IMR-90 (cell line): ENCODE measurements around the gene ZNF469. TPM values are rescaled to one million over a fixed set of nuclear protein-coding genes. Genes with fewer than 3 reads are reported as not detected.

Experiments
- ATAC-seq: fragments of 200-7000 bp; cut with Tn5 transposase; 2 replicates; pipeline ENCODE4 v1.9.1; 2020; ENCODE audit warnings: low read depth, mild to moderate bottlenecking, moderate library complexity
- BruUV-seq: library from RNA; stranded (reverse); fragments of 400-500 nt; replicated peaks from 2 replicates; lab custom pipeline; 2021; lab: Mats Ljungman, UMichigan
- CTCF ChIA-PET: fragments of 300-600 bp; formaldehyde crosslinking; extraction: SDS; loops from one replicate; lab custom pipeline; 2021; ENCODE audit warnings: antibody characterized with exemption; lab: Yijun Ruan, JAX
- POLR2A ChIA-PET: fragments of 300-600 bp; sonication (Branson Sonifier 250); formaldehyde crosslinking; loops from one replicate; lab custom pipeline; 2022; ENCODE audit warnings: antibody characterized with exemption; ENCODE audit not compliant: unreplicated experiment; lab: Charles Lee
- DNase-seq: peaks from one replicate; pipeline ENCODE4 v3.0.0; 2013
- H2AFZ ChIP-seq: replicated peaks from 2 replicates; pipeline ENCODE3; 2013; ENCODE audit warnings: low read length, mild to moderate bottlenecking; ENCODE audit not compliant: poor library complexity
- H2AK5ac ChIP-seq: 2 replicates; pipeline ENCODE4 v1.6.1; 2013; ENCODE audit warnings: low read depth, low read length, inconsistent platforms
- H2AK9ac ChIP-seq: replicated peaks from 2 replicates; pipeline ENCODE3; 2013; ENCODE audit warnings: mild to moderate bottlenecking, low read depth, low read length, moderate library complexity; ENCODE audit not compliant: poor library complexity
- H2BK120ac ChIP-seq: 2 replicates; pipeline ENCODE4 v1.6.1; 2013; ENCODE audit warnings: low read depth, low read length, inconsistent platforms
- H2BK15ac ChIP-seq: 3 replicates; pipeline ENCODE4 v1.6.1; 2013; ENCODE audit warnings: low read depth, low read length, inconsistent platforms
- H2BK20ac ChIP-seq: 2 replicates; pipeline ENCODE4 v1.6.1; 2013; ENCODE audit warnings: low read depth, mild to moderate bottlenecking, inconsistent platforms, low read length, moderate library complexity
- H2BK5ac ChIP-seq: 2 replicates; pipeline ENCODE4 v1.6.1; 2013; ENCODE audit warnings: mild to moderate bottlenecking, low read depth, low read length, inconsistent platforms; ENCODE audit not compliant: poor library complexity, severe bottlenecking
- H3K14ac ChIP-seq: replicated peaks from 2 replicates; pipeline ENCODE4 v1.6.1; 2013; ENCODE audit warnings: low read depth, low read length, inconsistent platforms
- H3K18ac ChIP-seq: 2 replicates; pipeline ENCODE4 v1.6.1; 2013; ENCODE audit warnings: low read depth, low read length, control low read depth
- H3K23ac ChIP-seq: 2 replicates; pipeline ENCODE4 v1.6.1; 2013; ENCODE audit warnings: low read depth, low read length, inconsistent platforms
- H3K27ac ChIP-seq: 2 replicates; pipeline ENCODE4 v1.5.1; 2013; ENCODE audit warnings: mild to moderate bottlenecking, control low read depth, low read length; ENCODE audit not compliant: insufficient read depth
- H3K27me3 ChIP-seq: 2 replicates; pipeline ENCODE4 v1.6.1; 2013; ENCODE audit warnings: low read length; ENCODE audit not compliant: control insufficient read depth, insufficient read depth
- H3K36me3 ChIP-seq: 2 replicates; pipeline ENCODE4 v1.6.1; 2013; ENCODE audit warnings: low read length, mixed read lengths; ENCODE audit not compliant: control insufficient read depth, insufficient read depth
- H3K4ac ChIP-seq: 2 replicates; pipeline ENCODE4 v1.6.1; 2013; ENCODE audit warnings: low read depth, low read length, inconsistent platforms
- H3K4me1 ChIP-seq: 2 replicates; pipeline ENCODE4 v1.6.1; 2013; ENCODE audit warnings: low read length, mixed read lengths; ENCODE audit not compliant: control insufficient read depth, insufficient read depth
- H3K4me2 ChIP-seq: 2 replicates; pipeline ENCODE4 v1.6.1; 2013; ENCODE audit warnings: low read depth, mild to moderate bottlenecking, control low read depth, low read length, moderate library complexity
- H3K4me3 ChIP-seq: 2 replicates; pipeline ENCODE4 v1.5.1; 2013; ENCODE audit warnings: low read depth, mild to moderate bottlenecking, control low read depth, low read length, moderate library complexity; ENCODE audit not compliant: insufficient read depth
- H3K56ac ChIP-seq: 2 replicates; pipeline ENCODE4 v1.6.1; 2013; ENCODE audit warnings: low read length, inconsistent platforms; ENCODE audit not compliant: insufficient read depth; ENCODE audit errors: extremely low read depth
- H3K79me1 ChIP-seq, 2 experiments: 2 replicates each; pipeline ENCODE4 v1.6.1; 2013; ENCODE audit warnings: low read length in 2 of 2, inconsistent platforms in 1 of 2, low read depth in 1 of 2
- H3K9ac ChIP-seq: 2 replicates; pipeline ENCODE4 v1.6.1; 2013; ENCODE audit warnings: low read depth, low read length, control low read depth
- H3K9me1 ChIP-seq: 2 replicates; pipeline ENCODE4 v1.6.1; 2013; ENCODE audit warnings: low read length, inconsistent platforms; ENCODE audit not compliant: insufficient read depth
- H3K9me3 ChIP-seq: 2 replicates; pipeline ENCODE4 v1.6.1; 2013; ENCODE audit warnings: low read length; ENCODE audit not compliant: control insufficient read depth, insufficient read depth
- H4K20me1 ChIP-seq: 2 replicates; pipeline ENCODE4 v1.6.1; 2013; ENCODE audit warnings: low read length, inconsistent platforms; ENCODE audit not compliant: insufficient read depth
- H4K5ac ChIP-seq: 2 replicates; pipeline ENCODE4 v1.6.1; 2013; ENCODE audit warnings: mild to moderate bottlenecking, low read depth, low read length, control low read depth
- H4K8ac ChIP-seq, 2 experiments: 2 replicates each; pipeline ENCODE4 v1.6.1; 2013; ENCODE audit warnings: low read depth in 2 of 2, low read length in 2 of 2, control low read depth in 1 of 2, inconsistent platforms in 1 of 2
- H4K91ac ChIP-seq: 2 replicates; pipeline ENCODE4 v1.6.1; 2013; ENCODE audit warnings: low read depth, low read length, inconsistent platforms; ENCODE audit not compliant: insufficient read depth
- CEBPB ChIP-seq: IDR thresholded peaks from 2 replicates; pipeline ENCODE4 v1.6.1; 2012; ENCODE audit warnings: low read depth, low read length, improper control_type of control experiment
- MAZ ChIP-seq: IDR thresholded peaks from 2 replicates; pipeline ENCODE4 v1.6.1; 2012; ENCODE audit warnings: low read depth, mild to moderate bottlenecking, low read length, improper control_type of control experiment, moderate library complexity, borderline replicate concordance
- MXI1 ChIP-seq: IDR thresholded peaks from 2 replicates; pipeline ENCODE4 v1.6.1; 2012; ENCODE audit warnings: low read depth, mild to moderate bottlenecking, low read length, moderate library complexity, borderline replicate concordance
- RAD21 ChIP-seq: IDR thresholded peaks from 2 replicates; pipeline ENCODE4 v1.6.1; 2012; ENCODE audit warnings: low read length, improper control_type of control experiment
- RCOR1 ChIP-seq: IDR thresholded peaks from 2 replicates; pipeline ENCODE4 v1.6.1; 2012; ENCODE audit warnings: mild to moderate bottlenecking, low read length, improper control_type of control experiment; ENCODE audit not compliant: insufficient replicate concordance
- WGBS, 2 experiments: methylation state at CpG; one replicate each; pipeline versions ENCODE4 v1.1.5 to v1.1.7; 2013; ENCODE audit warnings: missing lambda C conversion rate in 2 of 2; ENCODE audit not compliant: insufficient read length in 1 of 2; ENCODE audit errors: extremely low coverage in 2 of 2; 5-methylcytosine and 5-hydroxymethylcytosine counted together
- dilution Hi-C: fragments of 300-500 bp; cut with HindIII; formaldehyde crosslinking; loops from one replicate; pipeline ENCODE4 v1.14.3; 2018; ENCODE audit warnings: low sequenced_read_pairs; ENCODE audit not compliant: unreplicated experiment
- in situ Hi-C: fragments of 300-500 bp; cut with MboI; formaldehyde crosslinking; loops from 3 replicates; pipeline ENCODE4 v1.14.3; 2019; ENCODE audit warnings: low sequenced_read_pairs, inconsistent platforms, mixed read lengths
- intact Hi-C: fragments of 100-400 bp; cut with micrococcal nuclease; formaldehyde crosslinking; loops from 2 replicates; pipeline ENCODE4 v1.10.0; 2022
- polyA plus RNA-seq, 3 experiments: library from polyadenylated mRNA; depleted of rRNA; stranded (reverse); fragments of >200 nt; gene quantifications; 2 replicates each; pipeline ENCODE4 v1.2.3, GENCODE V29; 2012; ENCODE audit warnings: low replicate concordance in 1 of 3
- total RNA-seq: library from RNA; depleted of rRNA; stranded (reverse); fragments of >200 nt; gene quantifications from 2 replicates; pipeline ENCODE4 v1.2.3, GENCODE V29; 2012
- TF ChIP-seq, protein P1 (sequence below): conservative IDR thresholded peaks from 2 replicates; pipeline ENCODE4 v1.5.1; 2012; ENCODE audit warnings: mild to moderate bottlenecking, low read depth, low read length, improper control_type of control experiment

ZNF469 gene
- total and polyA plus RNA-seq, 2 of the 4 experiments (the other 2 are of a cell fraction), result 1.1 to 13.3 TPM

DNA sequence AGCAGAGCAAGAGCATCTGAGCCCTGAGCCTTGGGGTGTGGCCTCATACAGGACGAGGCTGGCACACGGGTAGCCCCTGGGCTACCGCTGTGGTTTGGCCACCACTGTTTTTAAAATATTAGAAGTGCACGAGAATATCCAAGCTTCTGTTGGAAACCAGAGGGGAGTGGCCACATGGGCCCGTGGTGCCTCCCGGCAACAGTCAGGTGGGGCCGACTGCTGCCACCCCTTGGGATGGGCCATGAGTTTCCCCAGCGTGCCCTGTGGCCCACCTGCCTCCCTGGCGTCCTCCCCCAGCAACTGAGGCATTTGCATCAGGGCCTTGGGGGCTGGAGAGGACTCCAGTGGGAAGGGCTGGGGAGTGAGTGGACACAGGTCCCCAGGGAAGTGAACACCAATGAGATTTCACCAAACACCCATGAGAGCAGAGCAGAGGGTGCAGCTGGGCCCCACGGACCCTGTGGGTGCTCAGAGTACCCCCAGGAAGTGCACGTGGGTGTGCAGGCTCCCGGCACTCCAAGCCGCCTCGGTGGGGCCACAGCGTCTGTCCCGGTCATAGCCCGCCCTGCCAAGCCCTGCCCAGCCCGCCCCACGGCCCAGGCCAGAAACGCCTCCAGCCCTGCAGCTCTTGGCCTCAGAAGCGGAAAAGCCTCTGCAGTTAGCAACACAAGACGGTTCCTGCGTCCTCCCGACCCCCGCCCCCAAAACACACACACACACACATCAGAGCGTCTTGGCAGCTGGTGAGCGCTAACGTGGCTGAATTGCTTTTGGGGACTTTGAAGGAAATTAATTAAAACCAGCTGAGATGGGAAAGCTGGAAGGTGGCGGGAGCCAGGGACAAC, 22.7 kb downstream of the ZNF469 start (continued):
- TF ChIP-seq MXI1, result no peak
- TF ChIP-seq MAZ, result no peak

DNA sequence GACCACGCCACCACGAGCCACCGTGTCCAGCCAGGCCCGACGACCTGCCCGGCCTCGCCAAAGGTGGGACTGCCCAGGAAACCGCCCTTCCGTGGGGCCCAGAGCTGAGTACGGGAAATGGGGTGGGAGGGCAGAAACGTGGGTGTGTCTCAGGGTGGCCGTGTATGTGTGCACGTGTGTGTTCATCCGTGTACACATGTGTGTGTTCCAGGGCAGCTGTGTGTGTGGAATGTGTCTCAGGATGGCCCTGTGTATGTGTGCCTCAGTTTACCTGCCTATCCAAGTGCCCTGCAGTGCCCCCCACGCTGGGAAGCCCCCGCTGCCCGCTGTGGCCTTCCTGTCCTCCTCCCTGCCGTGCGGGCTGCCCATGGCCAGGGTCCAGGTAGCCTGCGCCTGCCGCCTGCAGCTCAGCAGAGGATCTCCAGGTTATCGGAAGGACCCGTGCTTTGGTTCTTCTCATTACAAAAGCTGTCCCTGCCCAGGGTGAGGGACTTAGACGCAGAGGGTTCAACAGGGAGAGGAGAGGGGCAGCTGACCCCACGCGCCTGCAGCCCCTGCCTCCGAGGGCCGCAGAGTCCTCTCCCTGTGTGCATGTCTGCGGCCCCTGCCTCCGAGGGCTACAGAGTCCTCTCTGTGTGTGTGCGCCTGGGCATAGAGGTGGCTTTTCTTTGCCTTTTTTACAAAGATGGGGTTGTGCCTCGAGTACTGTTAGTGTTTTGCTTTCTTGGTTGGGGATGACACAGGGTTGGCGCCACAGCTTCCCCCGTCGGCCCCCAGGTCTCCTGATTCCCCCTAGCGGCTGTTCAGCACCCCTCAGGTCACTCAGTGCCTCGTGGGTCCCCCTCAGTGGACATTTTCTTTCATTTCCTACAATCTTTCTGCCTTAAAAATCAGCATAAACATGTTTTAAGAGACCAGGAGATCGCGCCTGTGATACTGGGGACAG, 23.6 kb downstream of the ZNF469 start:
- H2AK9ac ChIP-seq, result no peak overlapping the region
- peak overlapping the region; percentile 49 for H2AFZ ChIP-seq
- H4K20me1 ChIP-seq, result peaks cover 100% of the 10 kb centered on the region
- DNase-seq, result no peak
- intact Hi-C loops (no loop called here), in situ Hi-C loops (no loop called here), dilution Hi-C loops (no loop called here)
- H3K4me1 ChIP-seq, result peaks cover 22% of the 10 kb centered on the region; the same call in 1 of the 2 replicates
- no peak overlapping the region for H3K56ac ChIP-seq
- no peak overlapping the region for H3K9ac ChIP-seq
- ChIA-PET CTCF (no interaction called here), POLR2A (no interaction called here)
- peak overlapping the region; percentile 40 for H3K4ac ChIP-seq
- H3K9me3 ChIP-seq, result no peaks in the 10 kb centered on the region
- no peak overlapping the region for H3K14ac ChIP-seq
- no peak overlapping the region for H2BK5ac ChIP-seq
- no peak overlapping the region for H3K4me3 ChIP-seq
- TF ChIP-seq CEBPB, result no peak
- no peak for TF ChIP-seq RCOR1
- no peak for TF ChIP-seq RAD21
- TF ChIP-seq, protein P1, sequence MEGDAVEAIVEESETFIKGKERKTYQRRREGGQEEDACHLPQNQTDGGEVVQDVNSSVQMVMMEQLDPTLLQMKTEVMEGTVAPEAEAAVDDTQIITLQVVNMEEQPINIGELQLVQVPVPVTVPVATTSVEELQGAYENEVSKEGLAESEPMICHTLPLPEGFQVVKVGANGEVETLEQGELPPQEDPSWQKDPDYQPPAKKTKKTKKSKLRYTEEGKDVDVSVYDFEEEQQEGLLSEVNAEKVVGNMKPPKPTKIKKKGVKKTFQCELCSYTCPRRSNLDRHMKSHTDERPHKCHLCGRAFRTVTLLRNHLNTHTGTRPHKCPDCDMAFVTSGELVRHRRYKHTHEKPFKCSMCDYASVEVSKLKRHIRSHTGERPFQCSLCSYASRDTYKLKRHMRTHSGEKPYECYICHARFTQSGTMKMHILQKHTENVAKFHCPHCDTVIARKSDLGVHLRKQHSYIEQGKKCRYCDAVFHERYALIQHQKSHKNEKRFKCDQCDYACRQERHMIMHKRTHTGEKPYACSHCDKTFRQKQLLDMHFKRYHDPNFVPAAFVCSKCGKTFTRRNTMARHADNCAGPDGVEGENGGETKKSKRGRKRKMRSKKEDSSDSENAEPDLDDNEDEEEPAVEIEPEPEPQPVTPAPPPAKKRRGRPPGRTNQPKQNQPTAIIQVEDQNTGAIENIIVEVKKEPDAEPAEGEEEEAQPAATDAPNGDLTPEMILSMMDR, result peak; percentile 23; the same call in 1 of the 2 replicates
- H3K23ac ChIP-seq, result no peak overlapping the region
- no peak for ATAC-seq
- peaks cover 28 to 90% of the 10 kb centered on the region in 2 experiments for H3K79me1 ChIP-seq
- 76% methylated on average over 24 of the region's 39 CpGs; no CpG with 5 or more reads in 1 of the 2 experiments for WGBS, 2 experiments
- H3K4me2 ChIP-seq, result no peak overlapping the region
- no peak overlapping the region; a peak in 1 of 4 replicates for H4K8ac ChIP-seq
- no peak overlapping the region for H3K18ac ChIP-seq
- no peak overlapping the region for H4K91ac ChIP-seq
- H2BK120ac ChIP-seq, result no peak overlapping the region
- peak overlapping the region; percentile 42; the same call in 1 of the 2 replicates for H3K27ac ChIP-seq
- H2AK5ac ChIP-seq, result peak overlapping the region; percentile 64
- no TSS peak for BruUV-seq
- H4K5ac ChIP-seq, result no peak overlapping the region
- no peaks in the 10 kb centered on the region for H3K27me3 ChIP-seq
- no peak overlapping the region for H2BK20ac ChIP-seq
- H3K36me3 ChIP-seq, result peaks cover 49% of the 10 kb centered on the region
- no peak overlapping the region for H2BK15ac ChIP-seq
- H3K9me1 ChIP-seq, result peaks cover 35% of the 10 kb centered on the region
